Stimulated activated CD8-positive, alpha-beta memory T cell treated with anti-CD3 and anti-CD28 coated beads, Interleukin-2, amount 100 ng/mL, for 48 hours (primary cell): Measurements from ENCODE around the gene EGLN2.
"Not testable (repeated sequence)": the region's sequence is repeated elsewhere in the genome, so short reads cannot be mapped to it uniquely, and the experiment has no call there.

Experiments
- DNase-seq, 2 donors: peaks; one replicate each; pipeline ENCODE4 v3.0.0-alpha.2; 2020; ENCODE audit warnings: low read depth in 2 of 2

The EGLN2 gene

GRCh38 chr19:40801426-40802299, 2.7 kb downstream of the EGLN2 start:
- DNase-seq, result no peak

- no peak for DNase-seq
Measured at GRCh38 chr19:40802300-40803169, 3.5 kb downstream of the EGLN2 start.

GRCh38 chr19:40803170-40803856, 4.3 kb downstream of the EGLN2 start:
- DNase-seq, result no peak

- DNase-seq, result no peak
Measured at GRCh38 chr19:40803857-40804782, 5.1 kb downstream of the EGLN2 start.

GRCh38 chr19:40804783-40805242, 5.8 kb downstream of the EGLN2 start:
- no peak for DNase-seq

GRCh38 chr19:40805258-40805868, 6.4 kb downstream of the EGLN2 start:
- DNase-seq, result no peak

GRCh38 chr19:40806423-40807146, 7.6 kb downstream of the EGLN2 start:
- peak; percentile 74 for DNase-seq

GRCh38 chr19:40807147-40808020, 8.4 kb downstream of the EGLN2 start:
- DNase-seq, result no peak

GRCh38 chr19:40808021-40808325, 9.0 kb downstream of the EGLN2 start:
- DNase-seq, result no peak

GRCh38 chr19:40808497-40808896, 9.5 kb downstream of the EGLN2 start:
- DNase-seq, result no peak

GRCh38 chr19:40809358-40810086, 10.5 kb downstream of the EGLN2 start:
- DNase-seq, result no peak

- DNase-seq, result no peak
Measured at GRCh38 chr19:40810160-40810559, 11.2 kb downstream of the EGLN2 start.

- DNase-seq, result not testable (repeated sequence)
Measured at GRCh38 chr19:40810649-40811408, 11.8 kb downstream of the EGLN2 start.

GRCh38 chr19:40811478-40812341, 12.7 kb downstream of the EGLN2 start:
- DNase-seq, result no peak

- DNase-seq, result not testable (repeated sequence)
Measured at GRCh38 chr19:40812571-40812970, 13.6 kb downstream of the EGLN2 start.

GRCh38 chr19:40813182-40813581, 14.2 kb downstream of the EGLN2 start:
- no peak for DNase-seq

GRCh38 chr19:40815223-40815622, 16.2 kb downstream of the EGLN2 start:
- no peak for DNase-seq
